Activated T-helper 1 cell treated with Interleukin-2 at 50 U/mL for 16 hours (primary cell): ENCODE data around the gene CEACAM4.
"Not testable (repeated sequence)": the region's sequence is repeated elsewhere in the genome, so short reads cannot be mapped to it uniquely, and the experiment has no call there.

ENCODE experiments used
- DNase-seq: peaks from one replicate; pipeline ENCODE4 v3.0.0-alpha.2; 2020; ENCODE audit warnings: low read depth

The CEACAM4 gene

DNA sequence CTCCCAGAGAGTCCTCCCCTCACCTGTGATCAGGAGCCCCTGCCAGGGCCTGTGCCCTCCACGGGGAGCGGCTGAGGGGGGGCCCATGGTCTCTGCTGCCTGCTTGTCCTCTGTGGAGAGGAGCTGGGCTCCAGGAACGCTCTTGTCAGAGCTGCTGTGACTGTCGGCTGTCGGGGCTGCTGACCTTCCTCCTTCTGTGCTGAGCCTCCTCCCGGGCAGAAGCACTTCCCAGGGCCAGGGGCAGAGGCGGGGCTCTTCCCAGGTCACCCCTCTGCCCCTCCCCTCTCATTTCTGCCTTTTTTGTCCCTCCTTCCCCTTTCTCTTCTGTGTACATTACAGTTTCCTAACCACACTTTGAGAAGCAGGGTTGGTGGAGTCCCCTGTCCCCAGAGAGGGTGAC, at the start of gene CEACAM4:
CEACAM4 (minus strand) TSS at position 198 of the 400 bp plus-strand sequence; CDS start at position 87, 111 bp downstream.
- DNase-seq: no peak

DNA sequence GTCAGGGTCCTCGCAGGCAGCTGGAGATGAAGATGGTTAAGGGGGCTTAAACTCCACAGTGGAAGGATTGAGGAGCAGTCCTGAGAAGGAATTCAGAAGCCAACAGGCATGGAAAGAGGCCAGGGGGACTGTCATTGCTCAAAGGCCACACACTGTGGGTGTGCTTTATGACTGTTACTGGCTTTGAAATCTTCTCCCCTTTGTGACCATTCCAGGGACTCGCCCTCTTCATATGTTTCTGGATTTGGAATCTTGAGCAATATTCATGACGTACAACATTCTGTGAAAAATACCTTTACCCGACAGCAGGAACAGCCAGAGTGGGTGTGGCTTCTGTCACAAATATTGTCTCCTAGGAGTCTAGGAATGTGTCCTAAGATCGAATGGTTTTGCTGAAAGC, 44.6 kb upstream of the CEACAM4 start:
- no peak for DNase-seq

DNA sequence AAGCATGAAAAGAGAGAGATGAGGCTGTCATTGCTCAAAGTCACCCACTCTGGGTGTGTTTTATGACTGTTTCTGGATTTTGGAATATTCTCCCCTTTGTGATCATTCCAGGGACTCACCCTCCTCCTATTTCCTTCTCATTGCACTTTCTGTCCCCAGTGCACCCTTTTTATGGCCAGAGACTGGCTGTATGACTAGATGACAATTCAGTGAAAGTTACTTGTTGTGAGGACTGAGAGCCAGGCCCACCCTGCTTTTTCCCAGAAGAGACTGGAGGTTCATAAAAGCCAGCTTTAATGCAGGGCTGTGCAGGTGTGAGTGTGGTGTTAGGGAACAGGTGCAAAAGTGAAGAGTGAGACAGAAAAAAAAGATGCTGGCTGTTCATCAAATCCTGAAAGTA, 43.9 kb upstream of the CEACAM4 start:
- no peak for DNase-seq

DNA sequence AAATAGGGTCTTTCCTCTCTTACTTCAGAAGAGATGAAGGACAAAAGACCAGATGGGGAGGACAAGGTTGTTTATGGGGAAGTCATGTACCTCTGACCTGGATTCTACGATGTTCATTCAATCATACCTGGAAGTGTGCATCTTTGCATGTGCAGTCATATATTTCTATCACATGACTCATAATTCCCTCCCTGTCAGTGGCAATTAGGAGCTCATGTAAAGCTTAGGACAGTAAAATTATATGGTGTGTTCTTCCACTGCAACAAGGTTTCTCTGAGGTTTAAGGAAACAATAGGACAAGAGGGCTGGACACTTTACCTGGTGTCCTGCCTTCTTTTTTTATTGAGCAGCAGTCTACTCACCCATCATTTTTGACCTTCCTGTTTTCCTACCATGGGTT, 41.4 kb upstream of the CEACAM4 start:
- DNase-seq: no peak

DNA sequence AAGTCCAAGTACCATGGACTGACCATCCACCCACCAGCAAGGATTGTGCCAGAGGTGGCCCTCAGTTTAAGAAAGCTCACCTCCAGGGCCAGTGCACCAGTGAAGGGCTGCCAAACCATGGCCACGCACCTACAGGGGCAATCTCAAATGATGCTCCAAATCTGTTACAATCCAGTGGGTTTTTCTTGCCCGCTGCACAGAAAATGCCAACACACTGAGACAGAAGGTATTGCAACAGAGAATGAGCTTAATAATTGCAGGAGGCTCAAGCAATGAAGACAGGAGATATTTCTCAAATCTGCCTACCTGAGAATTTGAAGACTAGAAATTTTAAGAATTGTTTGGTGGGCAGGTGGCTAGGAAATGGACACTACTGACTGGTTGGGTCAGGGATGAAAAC, 39.2 kb upstream of the CEACAM4 start:
- DNase-seq: no peak

DNA sequence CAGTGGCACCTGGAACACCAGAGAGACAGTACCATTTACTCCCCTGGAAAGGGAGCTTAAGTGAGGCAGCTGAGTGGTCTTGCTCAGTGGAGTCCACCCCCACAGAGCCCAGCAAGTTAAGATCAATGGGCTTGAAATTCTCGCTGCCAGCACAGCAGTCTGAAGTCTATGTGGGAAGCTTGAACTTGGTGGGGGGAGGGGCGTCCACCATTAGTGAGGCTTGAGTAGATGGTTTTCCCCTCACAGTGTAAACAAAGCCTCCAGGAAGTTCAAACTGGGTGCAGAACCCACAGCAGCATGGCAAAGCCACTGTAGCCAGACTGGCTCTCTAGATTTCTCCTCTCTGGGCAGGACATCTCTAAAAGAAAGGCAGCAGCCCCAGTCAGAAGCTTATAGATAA, 30.3 kb upstream of the CEACAM4 start:
- DNase-seq: no peak

DNA sequence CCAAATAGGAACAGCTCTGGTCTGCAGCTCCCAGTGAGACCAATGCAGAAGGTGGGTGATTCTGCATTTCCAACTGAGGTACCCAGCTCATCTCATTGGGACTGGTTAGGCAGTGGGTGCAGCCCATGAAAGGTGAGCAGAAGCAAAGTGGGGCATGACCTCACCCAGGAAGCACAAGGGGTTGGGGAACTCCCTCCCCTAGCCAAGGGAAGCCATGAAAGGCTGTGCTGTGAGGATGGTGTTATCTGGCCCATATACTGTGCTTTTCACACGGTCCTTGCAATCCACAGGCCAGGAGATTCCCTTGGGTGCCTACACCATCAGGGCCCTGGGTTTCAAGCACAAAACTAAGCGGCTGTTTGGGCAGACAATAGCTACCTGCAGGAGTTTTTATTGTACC, 29.9 kb upstream of the CEACAM4 start:
- not testable (repeated sequence) for DNase-seq

DNA sequence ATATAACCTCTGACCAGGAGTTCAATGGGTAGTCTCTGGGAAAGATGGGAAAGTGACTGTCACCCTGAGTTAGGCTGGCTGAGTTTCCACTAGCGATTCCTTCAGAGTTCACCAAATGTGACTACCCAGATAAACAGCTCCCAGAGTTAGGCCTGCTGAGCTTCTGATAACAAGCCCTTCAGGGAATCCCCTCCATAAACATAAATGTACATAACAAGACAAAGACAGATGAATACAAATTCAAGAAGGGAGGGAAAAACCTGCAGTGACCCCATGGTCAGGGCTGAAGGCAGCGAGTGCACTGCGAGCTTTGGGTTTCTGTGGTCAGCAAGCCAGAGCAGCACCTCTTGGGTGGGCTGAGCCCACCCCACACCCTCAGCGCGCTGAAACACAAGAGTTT, 25.4 kb upstream of the CEACAM4 start:
- DNase-seq: no peak

DNA sequence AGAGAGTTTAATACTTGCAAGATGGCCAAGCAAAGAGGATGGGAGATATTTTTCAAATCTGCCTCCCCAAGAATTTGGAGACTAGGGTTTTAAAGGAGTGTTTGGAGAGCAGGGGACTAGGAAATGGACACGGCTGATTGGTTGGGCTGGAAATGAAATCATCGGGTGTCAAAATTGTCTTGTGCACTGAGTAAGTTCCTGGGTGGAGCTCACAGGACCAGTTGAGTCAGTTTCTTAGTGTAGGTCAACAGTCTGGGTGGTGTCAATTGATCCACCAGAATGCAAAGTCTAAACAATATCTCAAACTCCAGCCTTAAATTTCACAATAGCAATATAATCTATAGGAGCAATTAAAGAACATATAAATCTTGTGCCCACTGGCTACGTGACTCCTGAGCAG, 23.0 kb upstream of the CEACAM4 start:
- no peak for DNase-seq

DNA sequence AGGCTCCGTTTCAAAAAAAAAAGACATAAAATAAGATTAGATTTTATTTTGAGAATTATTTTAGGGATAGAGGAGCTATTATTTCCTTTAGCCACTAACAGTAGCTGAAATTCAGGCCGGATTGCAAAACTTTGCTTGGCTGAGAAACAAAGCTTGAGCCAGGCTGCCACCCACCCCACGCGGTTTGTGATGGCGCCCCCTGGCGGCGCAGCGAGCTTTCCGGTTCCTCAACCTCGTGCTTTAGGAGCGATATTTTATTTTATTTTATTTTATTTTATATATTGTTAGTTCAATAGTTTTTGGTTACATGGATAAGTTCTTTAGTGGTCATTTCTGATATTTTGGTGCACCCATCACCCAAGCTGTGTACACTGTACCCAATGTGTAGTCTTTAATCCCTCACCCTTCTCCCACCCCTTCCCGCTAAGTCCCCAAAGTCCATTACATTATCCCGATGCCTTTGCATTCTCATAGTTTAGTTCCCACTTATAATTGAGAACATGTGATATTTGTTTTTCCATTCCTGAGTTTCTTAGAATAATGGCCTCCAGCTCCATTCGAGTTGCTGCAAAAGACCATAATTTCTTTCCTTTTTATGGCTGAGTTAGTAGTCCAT, 19.8 kb upstream of the CEACAM4 start:
- peak; percentile 14 for DNase-seq

DNA sequence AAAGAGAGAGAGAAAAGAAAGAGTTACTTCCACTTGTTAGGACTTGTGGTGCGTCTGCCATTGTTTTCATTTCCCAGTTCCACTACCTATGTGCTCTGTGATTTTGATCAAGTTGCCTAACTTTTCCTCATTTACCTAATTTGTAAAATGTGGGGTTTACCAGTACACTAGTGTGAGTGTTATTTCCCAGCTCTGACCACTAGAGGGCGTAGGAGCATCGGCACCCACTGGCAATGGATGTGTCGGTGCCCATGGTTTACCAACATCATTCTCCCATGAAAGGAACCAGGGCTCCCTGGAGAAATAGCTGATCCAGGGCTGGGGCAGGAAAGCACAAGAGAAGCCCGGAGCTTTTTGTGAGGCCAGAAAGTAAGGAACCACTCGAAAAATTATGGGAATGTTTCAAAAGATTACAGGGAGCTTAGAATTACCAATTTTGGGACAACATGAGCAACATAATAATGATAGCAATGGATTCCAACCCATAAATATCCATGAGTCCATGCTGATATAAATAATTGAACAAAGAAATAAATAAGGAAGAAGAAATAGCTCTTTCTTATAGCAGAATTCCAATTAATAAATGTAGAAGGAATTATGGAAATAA, 15.1 kb upstream of the CEACAM4 start:
- DNase-seq: peak; percentile 44

DNA sequence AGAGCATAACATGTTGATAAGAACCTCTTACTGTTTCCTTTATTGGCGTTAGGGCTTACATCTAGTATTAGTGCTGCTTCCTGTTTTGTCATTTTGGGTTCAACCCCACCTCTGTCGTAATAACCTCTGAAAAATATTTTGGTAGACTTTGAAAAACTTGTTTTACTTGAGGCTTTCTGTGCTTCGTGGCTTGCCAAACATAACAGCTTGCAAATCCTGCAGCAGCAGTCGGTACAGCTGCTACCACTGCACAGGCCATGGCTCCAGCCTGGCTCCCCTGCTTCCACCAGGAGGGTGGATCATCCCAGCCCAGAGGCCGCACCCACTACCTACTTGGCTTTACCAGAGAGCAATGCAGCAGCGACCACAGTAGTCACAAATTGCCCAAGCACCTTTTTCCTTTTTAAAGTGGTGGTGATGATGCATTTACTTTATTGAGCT, 11.8 kb upstream of the CEACAM4 start:
- DNase-seq: no peak

DNA sequence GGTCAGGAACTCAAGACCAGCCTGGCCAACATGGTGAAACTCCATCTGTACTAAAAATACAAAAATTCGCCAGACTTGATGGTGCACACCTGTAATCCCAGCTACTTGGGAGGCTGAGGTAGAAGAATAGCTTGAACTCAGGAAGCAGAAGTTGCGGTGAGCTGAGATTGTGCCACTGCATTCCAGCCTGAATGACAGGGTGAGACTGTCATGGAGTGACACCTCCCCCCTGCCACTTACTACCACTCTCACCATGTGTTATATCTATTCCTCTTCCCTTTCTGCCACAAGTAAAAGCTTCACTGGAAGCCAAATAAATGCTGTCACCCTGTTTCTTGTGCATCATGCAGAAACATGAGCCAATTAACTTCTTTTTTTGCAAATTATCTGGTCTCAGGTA, 10.6 kb upstream of the CEACAM4 start:
- DNase-seq: no peak

DNA sequence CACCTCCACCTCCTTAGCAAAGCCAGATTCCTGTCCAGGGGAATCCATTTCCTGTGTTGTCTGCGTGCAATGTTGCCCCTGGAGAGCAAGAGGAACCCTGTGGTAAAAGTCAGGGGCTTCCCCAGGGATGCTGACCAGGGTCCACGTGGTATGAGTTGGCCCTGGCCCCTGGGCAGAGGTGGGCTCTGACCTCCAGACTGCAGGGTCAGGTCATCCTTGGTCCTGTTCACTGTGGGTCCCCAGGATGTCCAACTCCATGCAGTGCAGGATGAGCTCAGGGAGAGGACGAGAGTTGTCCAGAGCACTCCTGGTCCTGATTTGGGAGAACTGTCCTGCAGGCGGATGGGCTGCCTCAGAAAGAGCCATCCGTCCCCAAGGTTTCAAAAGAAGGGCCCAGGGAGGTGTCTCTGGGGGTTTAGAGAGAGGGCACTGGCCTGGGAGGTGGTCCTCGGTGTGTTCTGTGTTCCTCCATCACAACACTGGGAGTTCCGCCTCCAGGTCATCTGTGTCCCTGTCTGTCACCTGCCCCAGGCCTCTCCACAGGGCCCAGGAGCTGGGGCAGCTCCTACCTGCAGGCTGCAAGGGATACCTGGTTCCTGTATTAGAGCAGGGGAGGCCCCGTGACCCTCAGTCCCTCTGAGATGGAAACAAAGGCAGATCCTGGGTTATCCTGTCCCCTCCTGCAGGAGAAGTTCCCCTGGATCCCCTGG, 1.2 kb upstream of the CEACAM4 start:
- DNase-seq: no peak

DNA sequence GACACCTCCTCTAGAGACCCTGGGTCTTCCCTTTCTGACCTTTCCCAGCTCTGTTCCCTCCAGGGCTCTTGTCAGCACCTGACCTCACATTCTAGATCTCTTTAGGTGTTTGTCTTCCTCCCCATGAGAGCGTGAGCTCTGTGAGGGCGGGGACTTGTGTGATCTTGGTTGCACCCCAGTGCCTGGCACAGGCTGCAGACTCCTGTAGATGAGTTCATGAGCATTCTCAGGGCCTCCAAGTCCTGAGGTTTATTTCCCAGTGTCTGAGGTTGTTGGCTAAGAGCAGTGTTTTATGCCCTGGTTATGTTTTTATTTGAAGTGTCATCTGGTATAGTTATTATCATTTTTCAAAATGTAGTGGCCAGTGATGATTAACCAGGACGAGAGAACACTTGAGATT, 596 bp downstream of the CEACAM4 start:
- no peak for DNase-seq

DNA sequence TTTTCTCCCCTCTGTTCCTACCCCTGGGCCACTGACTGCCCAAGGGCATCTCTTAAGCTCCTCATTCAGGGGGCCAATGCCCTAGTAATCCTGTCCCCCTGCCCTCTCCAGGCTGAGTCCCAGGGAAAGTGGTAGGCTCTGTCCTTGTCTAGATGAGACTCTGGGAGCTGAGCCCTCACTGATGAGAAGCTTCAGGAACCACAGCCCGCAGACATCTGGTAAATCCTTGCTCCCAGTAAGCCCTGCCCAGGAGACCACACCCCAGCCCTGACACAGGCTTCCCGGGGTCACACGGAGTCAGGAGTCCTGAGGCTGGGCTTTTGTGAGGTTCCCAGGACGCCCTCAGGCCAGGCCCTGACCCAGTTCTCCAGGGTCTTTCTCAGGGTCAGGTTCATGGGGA, 1.9 kb downstream of the CEACAM4 start:
- DNase-seq: no peak

DNA sequence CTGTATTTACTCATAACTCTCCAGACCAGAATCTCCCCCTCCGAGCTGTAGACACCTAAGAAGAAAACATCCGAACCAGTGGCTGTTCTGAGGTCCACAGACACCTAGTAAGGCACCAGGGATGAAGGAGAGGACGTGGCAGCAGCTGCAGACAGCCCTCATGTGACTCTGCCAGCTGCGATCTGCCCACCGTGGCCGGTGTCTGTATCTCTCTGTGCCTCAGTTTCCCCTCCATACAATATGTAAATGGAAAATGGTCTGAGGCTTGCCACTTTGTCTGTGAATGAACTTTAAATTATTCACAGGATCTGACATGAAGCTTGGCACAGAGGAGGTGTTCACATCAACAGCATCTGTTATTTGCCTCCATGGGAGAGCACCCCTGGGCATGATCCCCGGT, 2.4 kb downstream of the CEACAM4 start:
- no peak for DNase-seq

DNA sequence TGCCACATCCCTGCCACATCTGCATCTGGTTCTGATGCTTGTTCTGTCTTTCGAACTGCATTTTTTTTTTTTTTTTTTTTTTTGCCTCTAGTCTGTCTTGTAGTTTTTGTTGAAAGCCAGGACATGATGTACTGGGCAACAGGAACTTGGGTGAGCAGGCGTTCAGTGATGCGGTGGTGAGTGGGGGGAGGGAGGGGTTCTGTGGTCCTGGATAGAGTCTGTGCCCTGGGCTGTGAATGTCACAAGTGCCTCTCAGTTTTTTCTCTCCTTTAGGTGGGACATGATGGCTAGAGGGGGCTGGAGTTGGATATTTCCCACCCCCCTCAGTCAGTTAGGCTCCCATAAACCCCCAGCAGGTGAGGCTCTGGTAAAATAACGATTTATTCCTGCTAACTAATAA, 3.5 kb downstream of the CEACAM4 start:
- no peak for DNase-seq

DNA sequence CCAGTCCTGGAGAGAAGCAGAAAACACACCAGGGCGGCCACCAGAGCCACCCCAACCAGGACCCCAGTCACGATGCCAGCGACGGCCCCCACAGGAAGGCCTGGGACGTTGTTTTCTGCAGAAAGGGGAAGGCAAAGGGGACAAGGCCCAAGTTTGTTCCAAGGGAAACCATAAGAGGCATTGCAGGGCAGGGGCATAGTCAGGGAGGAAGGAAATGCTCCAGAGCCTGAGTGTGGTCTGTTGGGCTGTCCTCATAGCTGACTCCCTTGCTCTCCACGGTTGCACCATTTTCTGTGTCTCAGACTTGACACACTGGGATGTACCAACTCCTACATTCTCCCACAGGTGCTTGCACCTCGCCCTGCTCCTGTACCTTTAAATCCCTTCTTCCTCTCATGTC, 5.2 kb downstream of the CEACAM4 start:
- no peak for DNase-seq

DNA sequence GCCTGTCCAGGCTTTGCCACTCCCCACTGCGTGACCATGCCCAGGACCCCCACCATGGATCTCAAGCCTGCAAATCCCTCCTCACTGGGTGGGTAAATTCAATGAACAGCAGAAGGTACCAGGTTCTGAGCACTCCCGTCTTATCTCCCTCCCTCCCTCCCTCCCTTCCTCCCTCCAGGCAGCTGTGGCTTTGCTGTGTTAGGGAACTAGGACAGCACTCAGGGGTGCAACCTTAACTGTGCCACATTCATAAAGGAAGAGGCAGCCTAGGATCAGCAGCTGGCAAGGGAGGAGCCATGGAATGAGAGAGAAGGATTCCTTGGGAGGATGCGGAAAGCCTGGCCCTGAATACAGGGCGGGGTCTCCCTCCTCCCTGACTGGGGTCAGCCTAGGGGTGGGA, 5.6 kb downstream of the CEACAM4 start:
- no peak for DNase-seq

DNA sequence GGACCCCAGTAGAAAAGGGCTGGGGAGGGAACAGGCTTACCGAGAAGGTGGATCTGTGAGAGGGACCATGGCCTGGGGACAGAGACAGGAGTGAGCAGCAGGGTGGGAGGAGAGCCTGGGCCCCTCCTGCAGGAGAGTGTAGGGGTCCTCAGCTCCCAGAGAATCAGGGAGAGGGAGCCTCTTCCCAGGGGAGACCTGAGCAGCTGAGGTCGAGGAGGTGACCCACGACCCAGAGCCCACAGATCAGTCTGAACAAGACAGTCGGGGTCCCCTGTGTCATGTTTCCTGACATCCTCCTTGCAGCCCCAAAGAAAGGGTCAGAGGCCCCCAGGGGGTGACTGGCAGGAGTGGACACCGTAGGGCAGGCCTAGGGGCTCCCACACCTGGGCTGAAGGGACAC, 6.7 kb downstream of the CEACAM4 start:
- no peak for DNase-seq

DNA sequence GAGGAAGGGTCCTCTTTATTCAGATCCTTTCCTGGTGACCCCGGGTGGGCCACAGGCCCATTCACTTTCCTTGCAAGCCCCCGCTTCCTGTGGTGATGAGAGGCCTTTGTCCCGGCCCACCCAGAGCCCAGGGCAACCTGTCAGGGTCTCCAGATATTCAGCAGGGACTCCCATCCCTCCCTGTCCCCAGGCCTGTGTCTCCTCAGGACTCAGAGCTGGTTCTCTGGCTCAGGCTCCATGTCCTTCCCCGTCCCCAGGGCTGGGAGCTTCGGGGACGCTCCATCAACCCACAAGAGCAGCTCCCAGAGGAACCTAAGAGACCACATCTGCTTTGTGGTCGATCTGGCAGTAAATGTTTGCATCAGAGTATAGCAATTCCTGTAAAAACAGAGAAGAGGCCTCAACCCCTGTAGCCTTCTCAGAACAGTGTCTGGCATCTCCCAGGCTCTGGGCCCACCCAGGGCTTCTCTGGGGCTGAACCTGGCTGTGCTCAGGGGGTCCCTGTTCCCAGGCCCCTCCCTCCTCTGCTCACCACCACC, 7.8 kb downstream of the CEACAM4 start:
- no peak for DNase-seq
